Measurements from ENCODE around the gene CDC25A. TPM values are rescaled to one million over a fixed set of nuclear protein-coding genes. Genes with fewer than 3 reads are reported as not detected.

CDC25A gene
- total and polyA plus RNA-seq, 2 of the 13 experiments (the other 11 are each of a cell fraction or from before 2014, with no cell fraction given), result 7.9 to 45.4 TPM

- FAIRE-seq (no peak), DNase-seq (ENCODE audit: low spot score) (no peak), ATAC-seq (no peak)
- Histone ChIP-seq H2AFZ (ENCODE audit: low read length) (no peak overlapping the region), H3K4me1 (ENCODE audit: insufficient read depth, low read length) (peaks cover under 1% of the 10 kb centered on the region), H3K79me2 (ENCODE audit: insufficient read depth, low read length) (no peaks in the 10 kb centered on the region), H3K36me3 (replicated peaks in 1 of 2; ENCODE audit: control insufficient read depth in 1 of 2, insufficient read depth in 2 of 2, low read length in 2 of 2) (peaks cover 17 to 44% of the 10 kb centered on the region in 2 experiments), H3K4me2 (ENCODE audit: low read depth, low read length) (no peak overlapping the region), H3K27ac (ENCODE audit: extremely low read length, insufficient read depth, low read length) (no peak overlapping the region), H3K9ac (ENCODE audit: insufficient read depth, low read depth, low read length) (no peak overlapping the region), H3K9me3 (ENCODE audit: low read length) (no peaks in the 10 kb centered on the region), H3K4me3 (replicated peaks in 1 of 3; ENCODE audit: insufficient read depth in 1 of 3, low read depth in 2 of 3, low read length in 3 of 3) (no peak overlapping the region), H4K20me1 (ENCODE audit: insufficient read depth, low read length) (no peaks in the 10 kb centered on the region), H3K27me3 (ENCODE audit: control insufficient read depth in 1 of 2, insufficient read depth in 2 of 2, low read length in 2 of 2) (no peaks in the 10 kb centered on the region)
- in situ Hi-C loops (cut with HindIII; ENCODE audit: extremely low pct_ligation_motif_present, low pct_unique_long_range_greater_than_20kb) (loop anchor here (10.0 kb wide), 2 partner anchors 163 to 313 kb away; no protein-coding TSS in a partner anchor), intact Hi-C loops (cut with micrococcal nuclease; ENCODE audit: unreplicated experiment) (no loop called here)
- ChIA-PET POLR2A (no interaction called here), CTCF (ENCODE audit: low intra/inter-chr PET ratio, low total read pairs) (no interaction called here)
- 97% methylated on average over 5 of the region's 5 CpGs for WGBS (ENCODE audit: low lambda C conversion rate)
- BruUV-seq (replicated peaks), result TSS peak; percentile 47
- TF ChIP-seq ZNF224 (CRISPR knock-in tag; IDR thresholded peaks at IDR 0.05) (no peak), HNF4G (IDR thresholded peaks at IDR 0.05; ENCODE audit: borderline replicate concordance, low read depth, low read length) (no peak), HNF4G (CRISPR knock-in tag; IDR thresholded peaks at IDR 0.05; ENCODE audit: borderline replicate concordance, low read depth) (no peak), RFX5 (IDR thresholded peaks at IDR 0.05; ENCODE audit: low read depth, low read length) (no peak), TBP (CRISPR knock-in tag; IDR thresholded peaks at IDR 0.05) (no peak), MTERF4 (CRISPR knock-in tag; IDR thresholded peaks at IDR 0.05) (no peak)
- TF ChIP-seq, protein P1, sequence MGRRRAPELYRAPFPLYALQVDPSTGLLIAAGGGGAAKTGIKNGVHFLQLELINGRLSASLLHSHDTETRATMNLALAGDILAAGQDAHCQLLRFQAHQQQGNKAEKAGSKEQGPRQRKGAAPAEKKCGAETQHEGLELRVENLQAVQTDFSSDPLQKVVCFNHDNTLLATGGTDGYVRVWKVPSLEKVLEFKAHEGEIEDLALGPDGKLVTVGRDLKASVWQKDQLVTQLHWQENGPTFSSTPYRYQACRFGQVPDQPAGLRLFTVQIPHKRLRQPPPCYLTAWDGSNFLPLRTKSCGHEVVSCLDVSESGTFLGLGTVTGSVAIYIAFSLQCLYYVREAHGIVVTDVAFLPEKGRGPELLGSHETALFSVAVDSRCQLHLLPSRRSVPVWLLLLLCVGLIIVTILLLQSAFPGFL (CRISPR knock-in tag; IDR thresholded peaks at IDR 0.05), result no peak
Observed at GRCh38 chr3:48157202-48157840, 30.9 kb downstream of the CDC25A start.
